ENCODE measurements around the gene MAD1L1.

DNA sequence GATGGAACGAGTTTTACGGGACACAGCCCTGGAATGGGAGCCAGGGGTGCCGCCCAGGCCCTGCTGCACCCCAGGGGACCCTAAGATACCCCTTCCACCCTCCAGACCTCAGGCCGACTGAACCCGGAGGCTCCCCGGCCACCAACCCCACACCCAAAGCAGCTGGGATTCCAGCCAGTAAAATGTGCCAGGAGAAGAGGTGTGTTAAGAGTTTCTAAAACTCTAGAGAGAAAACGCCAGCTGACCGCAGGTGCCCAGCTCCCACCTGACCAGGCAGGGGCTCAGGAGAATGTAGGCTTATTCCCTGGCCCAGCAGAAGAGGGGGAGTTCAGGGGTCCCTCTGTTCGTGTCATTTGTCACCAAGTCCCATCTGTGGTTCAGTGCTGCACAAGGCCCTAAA is 26.7 kb upstream of the MAD1L1 start:
- TF ChIP-seq, protein P1, sequence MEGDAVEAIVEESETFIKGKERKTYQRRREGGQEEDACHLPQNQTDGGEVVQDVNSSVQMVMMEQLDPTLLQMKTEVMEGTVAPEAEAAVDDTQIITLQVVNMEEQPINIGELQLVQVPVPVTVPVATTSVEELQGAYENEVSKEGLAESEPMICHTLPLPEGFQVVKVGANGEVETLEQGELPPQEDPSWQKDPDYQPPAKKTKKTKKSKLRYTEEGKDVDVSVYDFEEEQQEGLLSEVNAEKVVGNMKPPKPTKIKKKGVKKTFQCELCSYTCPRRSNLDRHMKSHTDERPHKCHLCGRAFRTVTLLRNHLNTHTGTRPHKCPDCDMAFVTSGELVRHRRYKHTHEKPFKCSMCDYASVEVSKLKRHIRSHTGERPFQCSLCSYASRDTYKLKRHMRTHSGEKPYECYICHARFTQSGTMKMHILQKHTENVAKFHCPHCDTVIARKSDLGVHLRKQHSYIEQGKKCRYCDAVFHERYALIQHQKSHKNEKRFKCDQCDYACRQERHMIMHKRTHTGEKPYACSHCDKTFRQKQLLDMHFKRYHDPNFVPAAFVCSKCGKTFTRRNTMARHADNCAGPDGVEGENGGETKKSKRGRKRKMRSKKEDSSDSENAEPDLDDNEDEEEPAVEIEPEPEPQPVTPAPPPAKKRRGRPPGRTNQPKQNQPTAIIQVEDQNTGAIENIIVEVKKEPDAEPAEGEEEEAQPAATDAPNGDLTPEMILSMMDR (conservative IDR thresholded peaks at IDR 0.05), result no peak
- TF ChIP-seq EZH2 (IDR thresholded peaks at IDR 0.05; ENCODE audit: low read depth), result no peak

All from PC-9 (cell line).